Measurements from ENCODE around the gene MSANTD3. TPM values are rescaled to one million over a fixed set of nuclear protein-coding genes. Genes with fewer than 3 reads are reported as not detected.
"Not testable (repeated sequence)": the region's sequence is repeated elsewhere in the genome, so short reads cannot be mapped to it uniquely, and the experiment has no call there.

The MSANTD3 gene
- total RNA-seq, 2 experiments from 2014 or later = 16.3 to 18.3 TPM

- no peaks in the 10 kb centered on the region for H3K36me3 Mint-ChIP-seq
- peak; percentile 93 for DNase-seq
- ChIA-PET CTCF (interaction anchor here (0.6 to 1.1 kb wide), 3 partner anchors 28 to 1092 kb away, joined by 3 to 4 read pairs (median 3); partner anchors contain the start of gene TEX10), POLR2A (interaction anchor here (0.6 to 1.0 kb wide), 2 partner anchors 15 to 16 kb away, joined by 3 to 4 read pairs; no protein-coding TSS in a partner anchor)
- H3K4me1 Mint-ChIP-seq (ENCODE audit: low read depth) = peaks cover 11% of the 10 kb centered on the region
- peaks cover 13% of the 10 kb centered on the region for H3K27me3 Mint-ChIP-seq
- H3K27ac Mint-ChIP-seq = peak overlapping the region; percentile 66
- H3K9me3 Mint-ChIP-seq = no peaks in the 10 kb centered on the region
- H3K4me3 Mint-ChIP-seq = peak overlapping the region; percentile 79
- intact Hi-C loops (cut with micrococcal nuclease) = loop anchor here (1.0 kb wide), 2 partner anchors 15 to 59 kb away; partner anchors contain the start of gene TEX10
Measured at GRCh38 chr9:100411472-100412283, 15.3 kb upstream of the MSANTD3 start.

- DNase-seq = no peak
- Mint-ChIP-seq H3K27ac (no peak overlapping the region), H3K36me3 (no peaks in the 10 kb centered on the region), H3K4me3 (no peak overlapping the region), H3K9me3 (no peaks in the 10 kb centered on the region), H3K27me3 (peaks cover 14% of the 10 kb centered on the region), H3K4me1 (ENCODE audit: low read depth) (peaks cover 11% of the 10 kb centered on the region)
- ChIA-PET POLR2A (no interaction called here), CTCF (interaction anchor here (0.6 kb wide), 1 partner anchor 180 kb away, joined by 3 read pairs; no protein-coding TSS in a partner anchor)
- intact Hi-C loops (cut with micrococcal nuclease) = no loop called here
Measured at GRCh38 chr9:100413839-100414420, 13.0 kb upstream of the MSANTD3 start.

GRCh38 chr9:100417815-100418214 is 9.1 kb upstream of the MSANTD3 start:
- CTCF ChIA-PET = interaction anchor here (0.6 to 1.4 kb wide), 2 partner anchors 19 to 85 kb away, joined by 3 to 4 read pairs; no protein-coding TSS in a partner anchor
- H3K27me3 Mint-ChIP-seq = peaks cover 23% of the 10 kb centered on the region
- H3K27ac Mint-ChIP-seq = no peak overlapping the region
- no peak overlapping the region for H3K4me3 Mint-ChIP-seq
- no peaks in the 10 kb centered on the region for H3K36me3 Mint-ChIP-seq
- H3K4me1 Mint-ChIP-seq (ENCODE audit: low read depth) = no peaks in the 10 kb centered on the region
- DNase-seq = no peak
- intact Hi-C loops (cut with micrococcal nuclease) = no loop called here
- H3K9me3 Mint-ChIP-seq = no peaks in the 10 kb centered on the region
- POLR2A ChIA-PET = no interaction called here

GRCh38 chr9:100419166-100419565 is 7.8 kb upstream of the MSANTD3 start:
- no peaks in the 10 kb centered on the region for H3K9me3 Mint-ChIP-seq
- intact Hi-C loops (cut with micrococcal nuclease) = no loop called here
- DNase-seq = no peak
- no peaks in the 10 kb centered on the region for H3K4me1 Mint-ChIP-seq (ENCODE audit: low read depth)
- H3K27me3 Mint-ChIP-seq = peaks cover 23% of the 10 kb centered on the region
- H3K27ac Mint-ChIP-seq = no peak overlapping the region
- ChIA-PET CTCF (interaction anchor here (1.2 to 2.2 kb wide), 2 partner anchors 17 to 19 kb away, joined by 4 to 7 read pairs; no protein-coding TSS in a partner anchor), POLR2A (no interaction called here)
- H3K4me3 Mint-ChIP-seq = no peak overlapping the region
- H3K36me3 Mint-ChIP-seq = no peaks in the 10 kb centered on the region

- H3K27me3 Mint-ChIP-seq = peaks cover 19% of the 10 kb centered on the region
- H3K4me3 Mint-ChIP-seq; H3K27ac Mint-ChIP-seq; POLR2A ChIA-PET; H3K36me3 Mint-ChIP-seq; H3K4me1 Mint-ChIP-seq (ENCODE audit: low read depth); DNase-seq; H3K9me3 Mint-ChIP-seq: not testable (repeated sequence)
- CTCF ChIA-PET = interaction anchor here (1.5 kb wide), 1 partner anchor 18 kb away, joined by 3 read pairs; no protein-coding TSS in a partner anchor
- intact Hi-C loops (cut with micrococcal nuclease) = loop anchor here (10.0 kb wide), 2 partner anchors 596 to 974 kb away; partner anchors contain the start of genes MRPL50, NR4A3 and ZNF189
Measured at GRCh38 chr9:100421116-100421515, 5.8 kb upstream of the MSANTD3 start.

GRCh38 chr9:100425758-100426157 is 1.2 kb upstream of the MSANTD3 start:
- Mint-ChIP-seq H3K27me3 (peaks cover 3% of the 10 kb centered on the region), H3K36me3 (peaks cover 3% of the 10 kb centered on the region), H3K27ac (no peak overlapping the region), H3K9me3 (no peaks in the 10 kb centered on the region), H3K4me1 (ENCODE audit: low read depth) (peaks cover 38% of the 10 kb centered on the region), H3K4me3 (peak overlapping the region; percentile 79)
- intact Hi-C loops (cut with micrococcal nuclease) = loop anchor here (1.0 to 10.0 kb wide), 4 partner anchors 14 to 969 kb away; partner anchors contain the start of genes MRPL50, NR4A3, TEX10 and ZNF189
- ChIA-PET CTCF (interaction anchor here (6.6 kb wide), 1 partner anchor 11 kb away, joined by 48 read pairs; no protein-coding TSS in a partner anchor), POLR2A (interaction anchor here (2.0 kb wide), 1 partner anchor 12 kb away, joined by 7 read pairs; no protein-coding TSS in a partner anchor)
- DNase-seq = no peak

- no peaks in the 10 kb centered on the region for H3K9me3 Mint-ChIP-seq
- POLR2A ChIA-PET = interaction anchor here (0.9 to 2.0 kb wide), 2 partner anchors 12 to 15 kb away, joined by 3 to 7 read pairs; no protein-coding TSS in a partner anchor
- DNase-seq = no peak
- intact Hi-C loops (cut with micrococcal nuclease) = loop anchor here (1.0 to 10.0 kb wide), 4 partner anchors 15 to 969 kb away; partner anchors contain the start of genes MRPL50, NR4A3, TEX10 and ZNF189
- H3K4me3 Mint-ChIP-seq = peak overlapping the region; percentile 79
- CTCF ChIA-PET = interaction anchor here (0.7 to 6.6 kb wide), 2 partner anchors 11 to 73 kb away, joined by 3 to 48 read pairs; partner anchors contain the start of gene TEX10
- H3K27me3 Mint-ChIP-seq = peaks cover 3% of the 10 kb centered on the region
- peak overlapping the region; percentile 82 for H3K27ac Mint-ChIP-seq
- peaks cover 3% of the 10 kb centered on the region for H3K36me3 Mint-ChIP-seq
- peaks cover 38% of the 10 kb centered on the region for H3K4me1 Mint-ChIP-seq (ENCODE audit: low read depth)
Measured at GRCh38 chr9:100426189-100426529, 784 bp upstream of the MSANTD3 start.

- Mint-ChIP-seq H3K9me3 (no peaks in the 10 kb centered on the region), H3K27me3 (no peaks in the 10 kb centered on the region), H3K36me3 (peaks cover 3% of the 10 kb centered on the region), H3K4me1 (ENCODE audit: low read depth) (peaks cover 40% of the 10 kb centered on the region), H3K27ac (peak overlapping the region; percentile 64), H3K4me3 (peak overlapping the region; percentile 78)
- intact Hi-C loops (cut with micrococcal nuclease) = loop anchor here (2.0 to 10.0 kb wide), 3 partner anchors 75 to 967 kb away; partner anchors contain the start of genes MRPL50, NR4A3, TEX10 and ZNF189
- ChIA-PET CTCF (interaction anchor here (6.6 kb wide), 1 partner anchor 9 kb away, joined by 48 read pairs; no protein-coding TSS in a partner anchor), POLR2A (interaction anchor here (0.6 to 2.0 kb wide), 3 partner anchors 10 to 70 kb away, joined by 3 to 7 read pairs (median 4); no protein-coding TSS in a partner anchor)
- peak; percentile 36 for DNase-seq
Measured at GRCh38 chr9:100427366-100428263, 672 bp downstream of the MSANTD3 start.

- CTCF ChIA-PET = interaction anchor here (1.0 kb wide), 1 partner anchor 9 kb away, joined by 3 read pairs; no protein-coding TSS in a partner anchor
- Mint-ChIP-seq H3K36me3 (peaks cover 3% of the 10 kb centered on the region), H3K9me3 (no peaks in the 10 kb centered on the region), H3K4me3 (no peak overlapping the region), H3K27ac (no peak overlapping the region), H3K27me3 (no peaks in the 10 kb centered on the region), H3K4me1 (ENCODE audit: low read depth) (peaks cover 40% of the 10 kb centered on the region)
- intact Hi-C loops (cut with micrococcal nuclease) = loop anchor here (10.0 kb wide), 2 partner anchors 604 to 966 kb away; partner anchors contain the start of genes MRPL50, NR4A3 and ZNF189
- DNase-seq = no peak
- POLR2A ChIA-PET = interaction anchor here (1.1 kb wide), 1 partner anchor 76 kb away, joined by 3 read pairs; the partner anchor contains the start of gene TEX10
Measured at GRCh38 chr9:100428871-100429654, 2.1 kb downstream of the MSANTD3 start.

GRCh38 chr9:100430286-100430940 is 3.5 kb downstream of the MSANTD3 start:
- POLR2A ChIA-PET = no interaction called here
- H3K36me3 Mint-ChIP-seq = peaks cover 3% of the 10 kb centered on the region
- DNase-seq = no peak
- no peak overlapping the region for H3K27ac Mint-ChIP-seq
- peaks cover 40% of the 10 kb centered on the region for H3K4me1 Mint-ChIP-seq (ENCODE audit: low read depth)
- no peaks in the 10 kb centered on the region for H3K27me3 Mint-ChIP-seq
- CTCF ChIA-PET = no interaction called here
- H3K4me3 Mint-ChIP-seq = no peak overlapping the region
- intact Hi-C loops (cut with micrococcal nuclease) = loop anchor here (10.0 kb wide), 1 partner anchor 1246 kb away; no protein-coding TSS in a partner anchor
- H3K9me3 Mint-ChIP-seq = no peaks in the 10 kb centered on the region
